ENCODE measurements around the gene SFXN3. TPM values are rescaled to one million over a fixed set of nuclear protein-coding genes. Genes with fewer than 3 reads are reported as not detected.

SFXN3 gene
- total RNA-seq, 1 donor from 2014 or later, result 0.09 TPM

DNA sequence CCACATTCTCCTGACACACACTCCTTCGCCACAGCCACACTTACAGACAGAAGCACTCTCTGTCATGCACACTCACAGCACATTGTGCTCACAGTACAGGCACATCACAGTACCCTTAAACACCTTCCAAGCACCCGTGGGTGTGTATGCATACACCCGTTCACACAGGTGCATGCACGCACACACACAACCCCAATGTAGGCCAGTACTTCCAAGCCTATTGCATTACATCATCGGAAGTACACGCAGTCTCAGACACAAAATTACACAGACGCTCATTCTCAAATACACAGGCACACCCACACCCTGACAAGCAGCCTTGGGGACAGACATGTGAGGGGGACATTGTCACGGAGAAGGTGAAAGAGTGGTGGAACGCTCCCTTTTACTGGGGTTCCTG is 41.9 kb downstream of the SFXN3 start:
- no peak for DNase-seq (ENCODE audit: low spot score)
- Mint-ChIP-seq H3K4me1 (peaks cover 13% of the 10 kb centered on the region), H3K36me3 (no peaks in the 10 kb centered on the region), H3K27ac (no peak overlapping the region), H3K4me3 (no peak overlapping the region), H3K27me3 (ENCODE audit: insufficient read depth, low read depth) (peaks cover 44% of the 10 kb centered on the region), H3K9me3 (no peaks in the 10 kb centered on the region)
- Histone ChIP-seq H3K4me3 (no peak overlapping the region), H3K9ac (no peak overlapping the region), H3K79me2 (ENCODE audit: low read depth) (no peaks in the 10 kb centered on the region), H3F3A (ENCODE audit: low read depth) (no peaks in the 10 kb centered on the region), H3K4me2 (no peak overlapping the region), H4K20me1 (ENCODE audit: low read depth) (peaks cover 12% of the 10 kb centered on the region), H3K36me3 (no peaks in the 10 kb centered on the region), H3K27me3 (peaks cover 79% of the 10 kb centered on the region), H2AFZ (replicated peaks) (no peak overlapping the region), H3K9me3 (ENCODE audit: low read depth) (no peaks in the 10 kb centered on the region), H3K27ac (no peak overlapping the region), H3K4me1 (no peaks in the 10 kb centered on the region)
- TF ChIP-seq CTCF (IDR thresholded peaks at IDR 0.05) (no peak), EZH2 (IDR thresholded peaks at IDR 0.05) (no peak), EZH2phosphoT487 (IDR thresholded peaks at IDR 0.05) (no peak)

DNA sequence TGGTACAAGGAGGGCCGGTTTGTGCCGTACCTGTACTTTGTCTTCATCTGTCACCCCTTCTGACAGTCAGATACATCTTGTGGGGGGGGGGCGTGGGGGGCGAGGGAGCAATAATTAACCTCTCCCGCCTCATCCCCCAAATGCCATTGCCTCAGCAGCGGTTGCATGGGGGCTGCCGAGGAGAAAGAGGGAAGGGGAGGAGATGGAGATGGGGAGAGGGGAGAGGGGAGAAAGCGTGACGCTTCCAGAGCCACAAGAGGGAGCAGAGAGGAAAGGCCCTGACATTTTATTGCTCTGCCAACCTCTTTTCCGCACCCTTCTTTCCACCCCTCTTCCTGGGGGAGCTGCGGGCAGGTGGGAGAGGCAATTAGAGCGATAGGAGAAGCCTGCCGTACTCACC is 42.6 kb downstream of the SFXN3 start:
- H2AFZ ChIP-seq (replicated peaks), result no peak overlapping the region
- no peak overlapping the region for H3K27ac Mint-ChIP-seq
- peaks cover 80% of the 10 kb centered on the region for H3K27me3 ChIP-seq
- peaks cover 50% of the 10 kb centered on the region for H3K27me3 Mint-ChIP-seq (ENCODE audit: insufficient read depth, low read depth)
- H3K9me3 Mint-ChIP-seq, result no peaks in the 10 kb centered on the region
- TF ChIP-seq EZH2phosphoT487 (IDR thresholded peaks at IDR 0.05) (no peak), CTCF (IDR thresholded peaks at IDR 0.05) (peak; percentile 33), EZH2 (IDR thresholded peaks at IDR 0.05) (peak; percentile 46)
- no peaks in the 10 kb centered on the region for H3F3A ChIP-seq (ENCODE audit: low read depth)
- peaks cover 12% of the 10 kb centered on the region for H4K20me1 ChIP-seq (ENCODE audit: low read depth)
- no peaks in the 10 kb centered on the region for H3K4me1 ChIP-seq
- no peak overlapping the region for H3K4me2 ChIP-seq
- H3K9me3 ChIP-seq (ENCODE audit: low read depth), result no peaks in the 10 kb centered on the region
- H3K4me1 Mint-ChIP-seq, result peaks cover 13% of the 10 kb centered on the region
- no peak overlapping the region for H3K27ac ChIP-seq
- H3K79me2 ChIP-seq (ENCODE audit: low read depth), result no peaks in the 10 kb centered on the region
- no peak overlapping the region for H3K4me3 Mint-ChIP-seq
- no peak for DNase-seq (ENCODE audit: low spot score)
- no peaks in the 10 kb centered on the region for H3K36me3 Mint-ChIP-seq
- H3K36me3 ChIP-seq, result no peaks in the 10 kb centered on the region
- H3K9ac ChIP-seq, result no peak overlapping the region
- no peak overlapping the region for H3K4me3 ChIP-seq

DNA sequence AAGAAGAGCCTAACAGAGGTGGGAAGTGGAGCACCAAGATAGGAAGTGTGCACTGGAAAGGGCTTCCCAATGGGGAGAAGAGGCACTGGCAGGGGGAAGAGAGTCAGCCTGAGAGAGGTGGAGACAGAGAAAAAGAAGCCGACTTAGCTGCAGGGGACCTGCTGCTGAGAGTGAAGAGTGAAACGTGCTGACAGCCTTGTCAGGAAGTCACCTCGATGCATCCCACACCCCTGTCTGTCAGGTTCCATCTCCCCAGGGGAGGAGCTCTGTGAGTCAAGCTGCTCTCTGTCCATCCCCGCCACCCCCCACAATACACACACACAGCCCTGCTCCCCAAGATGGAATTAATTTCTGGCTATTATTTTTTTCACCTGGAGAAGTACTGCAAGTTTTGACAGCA is 44.7 kb downstream of the SFXN3 start:
- TF ChIP-seq CTCF (IDR thresholded peaks at IDR 0.05) (no peak), EZH2 (IDR thresholded peaks at IDR 0.05) (no peak), EZH2phosphoT487 (IDR thresholded peaks at IDR 0.05) (no peak)
- Histone ChIP-seq H3F3A (ENCODE audit: low read depth) (no peaks in the 10 kb centered on the region), H3K9me3 (ENCODE audit: low read depth) (no peaks in the 10 kb centered on the region), H3K9ac (no peak overlapping the region), H3K4me1 (no peaks in the 10 kb centered on the region), H2AFZ (replicated peaks) (no peak overlapping the region), H4K20me1 (ENCODE audit: low read depth) (peaks cover 20% of the 10 kb centered on the region), H3K79me2 (ENCODE audit: low read depth) (no peaks in the 10 kb centered on the region), H3K27me3 (peaks cover 95% of the 10 kb centered on the region), H3K27ac (no peak overlapping the region), H3K4me3 (no peak overlapping the region), H3K4me2 (no peak overlapping the region), H3K36me3 (no peaks in the 10 kb centered on the region)
- H3K36me3 Mint-ChIP-seq, result no peaks in the 10 kb centered on the region
- peaks cover 57% of the 10 kb centered on the region for H3K27me3 Mint-ChIP-seq (ENCODE audit: insufficient read depth, low read depth)
- no peak for DNase-seq (ENCODE audit: low spot score)
- no peak overlapping the region for H3K4me3 Mint-ChIP-seq
- H3K4me1 Mint-ChIP-seq, result peaks cover 13% of the 10 kb centered on the region
- H3K27ac Mint-ChIP-seq, result no peak overlapping the region
- no peaks in the 10 kb centered on the region for H3K9me3 Mint-ChIP-seq
